Spleen (tissue), 11 donors: ENCODE results near the gene GATD1. TPM values are rescaled to one million over a fixed set of nuclear protein-coding genes. Genes with fewer than 3 reads are reported as not detected.

Experiments
- DNase-seq: peaks from one replicate; pipeline ENCODE4 v3.0.0-alpha.2; 2020
- H3K27ac ChIP-seq, 8 donors: fragments of 200-600 bp; sonication (generic) in 7 of 8; 1 replicate in 4 of 8; 2 replicates in 4 of 8; pipeline versions ENCODE4 v1.5.0 to v1.8.0; 2016 to 2021; ENCODE audit warnings: inconsistent platforms in 4 of 8, mild to moderate bottlenecking in 4 of 8, moderate library complexity in 1 of 8
- H3K27me3 ChIP-seq, 7 donors: fragments of 200-600 bp; sonication (generic) in 6 of 7; replicated peaks in 1 of 7; 1 replicate in 4 of 7; 2 replicates in 3 of 7; pipeline versions ENCODE4 v1.5.0 to v1.8.0; 2016 to 2021; ENCODE audit warnings: inconsistent platforms in 3 of 7, mild to moderate bottlenecking in 1 of 7
- H3K36me3 ChIP-seq, 6 donors: fragments of 200-600 bp; sonication (generic) in 5 of 6; 1 replicate in 4 of 6; 2 replicates in 2 of 6; pipeline versions ENCODE4 v1.5.0 to v1.8.0; 2016 to 2021; ENCODE audit warnings: inconsistent platforms in 2 of 6
- H3K4me1 ChIP-seq, 6 donors: fragments of 200-600 bp; sonication (generic) in 5 of 6; 1 replicate in 3 of 6; 2 replicates in 3 of 6; pipeline versions ENCODE4 v1.5.0 to v1.8.0; 2016 to 2021; ENCODE audit warnings: inconsistent platforms in 3 of 6
- H3K4me3 ChIP-seq, 8 donors: fragments of 200-600 bp; sonication (generic) in 7 of 8; 1 replicate in 4 of 8; 2 replicates in 4 of 8; pipeline versions ENCODE4 v1.5.0 to v1.8.0; 2016 to 2021; ENCODE audit warnings: inconsistent platforms in 4 of 8, mild to moderate bottlenecking in 4 of 8, moderate library complexity in 2 of 8
- H3K9me3 ChIP-seq, 8 donors: fragments of 200-600 bp; sonication (generic) in 7 of 8; 1 replicate in 4 of 8; 2 replicates in 4 of 8; pipeline versions ENCODE4 v1.5.0 to v1.8.0; 2016 to 2021; ENCODE audit warnings: inconsistent platforms in 4 of 8
- CTCF ChIP-seq, 11 experiments: fragments of 200-600 bp in 7 of 11; fragments of 450-650 bp in 4 of 11; sonication (generic) in 4 of 11; IDR thresholded peaks in 8 of 11; conservative IDR thresholded peaks in 3 of 11; 1 replicate in 7 of 11; 2 replicates in 4 of 11; pipeline versions ENCODE4 v1.4.0 to v1.8.0; 2016 to 2021; ENCODE audit warnings: antibody characterized with exemption in 11 of 11, inconsistent platforms in 4 of 11, mild to moderate bottlenecking in 1 of 11
- POLR2A ChIP-seq, 3 donors: fragments of 450-650 bp; IDR thresholded peaks; one replicate each; pipeline ENCODE4 v1.5.1; 2017; ENCODE audit warnings: antibody characterized with exemption in 3 of 3, mild to moderate bottlenecking in 1 of 3
- POLR2AphosphoS5 ChIP-seq, 3 donors: sonication (generic); formaldehyde crosslinking; IDR thresholded peaks; one replicate each; pipeline ENCODE4 v1.5.1; 2017; ENCODE audit warnings: antibody characterized with exemption in 3 of 3
- WGBS, 5 donors: extraction: QIAGEN DNeasy Blood & Tissue Kit in 3 of 5; methylation state at CpG; one replicate each; pipeline versions ENCODE4 v1.1.5 to v1.1.7; 2013 to 2018; 5-methylcytosine and 5-hydroxymethylcytosine counted together
- intact Hi-C: fragments of 100-400 bp; cut with DNase I; formaldehyde crosslinking; loops from one replicate; pipeline ENCODE4 v1.15.0; 2023; ENCODE audit warnings: low total_unique reads
- polyA plus RNA-seq, 3 donors: library from polyadenylated mRNA; stranded (reverse); fragments of 200-250 nt; gene quantifications; one replicate each; pipeline ENCODE4 v1.2.1, GENCODE V29; 2013
- total RNA-seq, 7 donors: library from RNA; depleted of rRNA in 3 of 7; stranded (reverse); fragments of >200 nt in 3 of 7; fragmentation: NEBNext Ultra II Directional in 4 of 7; extraction: Animal tissue kit (Norgen Biotek cat#: 25700) in 4 of 7; gene quantifications; one replicate each; pipeline versions ENCODE4 v1.1.0 to v1.2.1, GENCODE V29; 2016 to 2021
- donor health status: healthy with polysubstance abuse.
- donor health status: DM: no; HTN: no; CAD: no; lungs with moderate emphysema.
- donor health status: DM: no; HTN: no; CAD: no.
- donor health status: Bipolar disorder and iron deficiency.
- donor health status: healthy.
- donor health status: DM: no; HTN: no; CAD: no.
- donor health status: DM: yes; HTN: yes; CAD: no.

GATD1 gene
- total and polyA plus RNA-seq, 10 donors: 13.9 to 56.4 (median 35.9) TPM

- Histone ChIP-seq H3K27ac (peak overlapping the region; percentile 78 to 96 (median 89)), H3K9me3 (no peaks in the 10 kb centered on the region), H3K4me3 (peak overlapping the region; percentile 46 to 96 (median 92)), H3K36me3 (peaks cover 0 to 59% (median 25%) of the 10 kb centered on the region in 6 donors), H3K4me1 (peaks cover 15 to 53% (median 43%) of the 10 kb centered on the region in 6 donors), H3K27me3 (no peaks in the 10 kb centered on the region)
- peak; percentile 85 for DNase-seq
- no peak for TF ChIP-seq POLR2AphosphoS5 (IDR thresholded peaks at IDR 0.05)
- no peak for TF ChIP-seq POLR2A (IDR thresholded peaks at IDR 0.05)
- TF ChIP-seq CTCF (IDR thresholded peaks at IDR 0.05 in 8 of 11, conservative IDR thresholded peaks at IDR 0.05 in 3 of 11): no peak
- WGBS, 5 donors: 22 to 37% (median 25%) methylated on average over 12 to 18 of the region's 18 CpGs
- intact Hi-C loops: no loop called here
These were observed 19.4 kb upstream of the GATD1 start for GRCh38 chr11:796565-797295.

GRCh38 chr11:795634-796564 lies 18.6 kb upstream of the GATD1 start:
- intact Hi-C loops: no loop called here
- peaks cover 0 to 59% (median 32%) of the 10 kb centered on the region in 6 donors for H3K36me3 ChIP-seq
- H3K27ac ChIP-seq: peak overlapping the region; percentile 78 to 96 (median 89)
- H3K4me3 ChIP-seq: peak overlapping the region; percentile 46 to 96 (median 92)
- DNase-seq: peak; percentile 94
- peaks cover 0 to 2% (median 0%) of the 10 kb centered on the region in 7 donors for H3K27me3 ChIP-seq
- no peaks in the 10 kb centered on the region for H3K9me3 ChIP-seq
- 3 to 7% (median 4%) methylated on average over 12 to 26 of the region's 26 CpGs for WGBS, 5 donors
- TF ChIP-seq CTCF (IDR thresholded peaks at IDR 0.05 in 8 of 11, conservative IDR thresholded peaks at IDR 0.05 in 3 of 11) (no peak), POLR2AphosphoS5 (IDR thresholded peaks at IDR 0.05) (peak; percentile 71 to 78 (median 77))
- H3K4me1 ChIP-seq: peaks cover 15 to 49% (median 42%) of the 10 kb centered on the region in 6 donors

GRCh38 chr11:794766-795633 lies 17.7 kb upstream of the GATD1 start:
- no peak for TF ChIP-seq POLR2A (IDR thresholded peaks at IDR 0.05)
- no peak for TF ChIP-seq CTCF (IDR thresholded peaks at IDR 0.05 in 8 of 11, conservative IDR thresholded peaks at IDR 0.05 in 3 of 11)
- no peak for TF ChIP-seq POLR2AphosphoS5 (IDR thresholded peaks at IDR 0.05)
- H3K9me3 ChIP-seq: no peaks in the 10 kb centered on the region
- peak overlapping the region in 6 of 8 donors; percentile 73 to 96 (median 92) for H3K4me3 ChIP-seq
- DNase-seq: peak; percentile 83
- intact Hi-C loops: no loop called here
- WGBS, 5 donors: 56 to 73% (median 69%) methylated on average over 29 to 38 of the region's 38 CpGs
- H3K36me3 ChIP-seq: peaks cover 0 to 53% (median 28%) of the 10 kb centered on the region in 6 donors
- peaks cover 15 to 54% (median 42%) of the 10 kb centered on the region in 6 donors for H3K4me1 ChIP-seq
- peak overlapping the region in 5 of 8 donors; percentile 78 to 96 (median 91) for H3K27ac ChIP-seq
- peaks cover 0 to 11% (median 6%) of the 10 kb centered on the region in 7 donors for H3K27me3 ChIP-seq
